Measurements from ENCODE around the gene PRX.

DNA sequence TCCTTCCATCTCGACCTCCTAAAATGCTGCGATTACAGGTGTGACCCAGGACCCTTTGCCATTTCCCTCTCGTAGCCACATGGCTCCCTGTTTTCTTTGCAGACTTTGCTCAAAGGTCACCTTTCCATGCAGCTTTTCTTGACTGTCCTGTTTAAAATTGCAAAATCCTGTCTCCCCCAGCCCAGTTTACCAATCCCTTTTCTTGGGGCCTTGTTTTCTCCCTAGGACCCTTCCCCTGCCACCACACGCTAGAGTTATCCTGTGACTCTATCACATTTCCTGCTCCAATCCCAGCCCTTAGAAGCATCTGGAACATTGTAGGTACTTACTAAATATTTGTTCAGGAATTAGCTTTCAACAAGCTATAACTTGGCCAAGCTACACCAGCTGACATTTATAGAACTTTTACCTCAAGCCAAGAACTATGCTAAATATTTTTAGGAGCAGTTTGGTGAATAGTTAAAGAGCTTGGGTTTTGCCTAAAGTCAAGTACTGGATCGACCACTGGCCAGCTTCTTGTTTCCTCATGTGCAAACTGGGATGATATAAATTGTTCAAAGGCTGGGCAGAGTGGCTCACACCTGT is 40.1 kb upstream of the PRX start:
- TF ChIP-seq, protein P1, sequence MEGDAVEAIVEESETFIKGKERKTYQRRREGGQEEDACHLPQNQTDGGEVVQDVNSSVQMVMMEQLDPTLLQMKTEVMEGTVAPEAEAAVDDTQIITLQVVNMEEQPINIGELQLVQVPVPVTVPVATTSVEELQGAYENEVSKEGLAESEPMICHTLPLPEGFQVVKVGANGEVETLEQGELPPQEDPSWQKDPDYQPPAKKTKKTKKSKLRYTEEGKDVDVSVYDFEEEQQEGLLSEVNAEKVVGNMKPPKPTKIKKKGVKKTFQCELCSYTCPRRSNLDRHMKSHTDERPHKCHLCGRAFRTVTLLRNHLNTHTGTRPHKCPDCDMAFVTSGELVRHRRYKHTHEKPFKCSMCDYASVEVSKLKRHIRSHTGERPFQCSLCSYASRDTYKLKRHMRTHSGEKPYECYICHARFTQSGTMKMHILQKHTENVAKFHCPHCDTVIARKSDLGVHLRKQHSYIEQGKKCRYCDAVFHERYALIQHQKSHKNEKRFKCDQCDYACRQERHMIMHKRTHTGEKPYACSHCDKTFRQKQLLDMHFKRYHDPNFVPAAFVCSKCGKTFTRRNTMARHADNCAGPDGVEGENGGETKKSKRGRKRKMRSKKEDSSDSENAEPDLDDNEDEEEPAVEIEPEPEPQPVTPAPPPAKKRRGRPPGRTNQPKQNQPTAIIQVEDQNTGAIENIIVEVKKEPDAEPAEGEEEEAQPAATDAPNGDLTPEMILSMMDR (IDR thresholded peaks at IDR 0.05), result no peak
- TF ChIP-seq POLR2A (IDR thresholded peaks at IDR 0.05), result no peak
